ENCODE data around the gene TMEM165. TPM values are rescaled to one million over a fixed set of nuclear protein-coding genes. Genes with fewer than 3 reads are reported as not detected.

TMEM165 gene
- total and polyA plus RNA-seq, 10 of the 15 experiments (the other 5 are each of a cell fraction or from before 2014, with no cell fraction given): 18.3 to 141 (median 81.1) TPM

DNA sequence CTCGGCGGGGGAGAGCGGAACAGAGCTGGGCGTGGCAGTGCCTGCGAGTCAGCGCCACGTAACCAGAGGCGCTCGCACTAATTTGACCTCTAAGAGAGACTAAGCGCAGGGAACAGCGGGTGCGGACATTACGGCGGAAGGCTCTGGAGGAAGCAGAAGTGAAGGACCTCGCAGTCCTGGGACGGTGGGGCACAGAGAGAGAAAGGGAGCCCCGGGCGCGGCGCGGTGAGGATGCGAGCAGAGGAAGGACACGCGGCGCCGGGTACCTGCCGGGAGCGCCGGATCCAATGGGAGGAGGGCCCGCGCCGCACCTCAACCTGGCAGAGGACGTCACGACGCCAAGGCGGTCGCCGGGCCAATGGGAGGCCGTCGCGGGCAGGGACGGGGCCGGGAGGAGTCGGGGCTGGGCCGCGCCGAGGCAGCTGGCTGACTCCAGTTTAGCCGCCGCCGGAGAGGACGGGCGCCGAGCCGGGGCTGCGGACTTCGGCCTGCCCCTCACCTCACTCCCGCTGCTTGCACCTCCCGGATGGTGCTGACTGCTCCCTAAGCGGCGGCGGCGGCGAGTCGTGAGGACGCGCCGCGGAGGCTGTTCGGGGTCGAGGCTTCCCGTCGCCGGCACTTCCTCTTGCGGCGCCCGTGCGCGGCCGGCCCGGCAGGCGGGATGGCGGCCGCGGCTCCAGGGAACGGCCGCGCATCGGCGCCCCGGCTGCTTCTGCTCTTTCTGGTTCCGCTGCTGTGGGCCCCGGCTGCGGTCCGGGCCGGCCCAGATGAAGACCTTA is at the start of gene TMEM165 (continued):
- TF ChIP-seq, protein P1, sequence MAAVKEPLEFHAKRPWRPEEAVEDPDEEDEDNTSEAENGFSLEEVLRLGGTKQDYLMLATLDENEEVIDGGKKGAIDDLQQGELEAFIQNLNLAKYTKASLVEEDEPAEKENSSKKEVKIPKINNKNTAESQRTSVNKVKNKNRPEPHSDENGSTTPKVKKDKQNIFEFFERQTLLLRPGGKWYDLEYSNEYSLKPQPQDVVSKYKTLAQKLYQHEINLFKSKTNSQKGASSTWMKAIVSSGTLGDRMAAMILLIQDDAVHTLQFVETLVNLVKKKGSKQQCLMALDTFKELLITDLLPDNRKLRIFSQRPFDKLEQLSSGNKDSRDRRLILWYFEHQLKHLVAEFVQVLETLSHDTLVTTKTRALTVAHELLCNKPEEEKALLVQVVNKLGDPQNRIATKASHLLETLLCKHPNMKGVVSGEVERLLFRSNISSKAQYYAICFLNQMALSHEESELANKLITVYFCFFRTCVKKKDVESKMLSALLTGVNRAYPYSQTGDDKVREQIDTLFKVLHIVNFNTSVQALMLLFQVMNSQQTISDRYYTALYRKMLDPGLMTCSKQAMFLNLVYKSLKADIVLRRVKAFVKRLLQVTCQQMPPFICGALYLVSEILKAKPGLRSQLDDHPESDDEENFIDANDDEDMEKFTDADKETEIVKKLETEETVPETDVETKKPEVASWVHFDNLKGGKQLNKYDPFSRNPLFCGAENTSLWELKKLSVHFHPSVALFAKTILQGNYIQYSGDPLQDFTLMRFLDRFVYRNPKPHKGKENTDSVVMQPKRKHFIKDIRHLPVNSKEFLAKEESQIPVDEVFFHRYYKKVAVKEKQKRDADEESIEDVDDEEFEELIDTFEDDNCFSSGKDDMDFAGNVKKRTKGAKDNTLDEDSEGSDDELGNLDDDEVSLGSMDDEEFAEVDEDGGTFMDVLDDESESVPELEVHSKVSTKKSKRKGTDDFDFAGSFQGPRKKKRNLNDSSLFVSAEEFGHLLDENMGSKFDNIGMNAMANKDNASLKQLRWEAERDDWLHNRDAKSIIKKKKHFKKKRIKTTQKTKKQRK (IDR thresholded peaks at IDR 0.05; ENCODE audit: low read depth, low read length): no peak
- no peak for TF ChIP-seq MEF2A (IDR thresholded peaks at IDR 0.05; ENCODE audit: insufficient read depth, low read depth, low read length)
- peak; percentile 12; the same call in 1 of the 2 replicates for TF ChIP-seq YY1 (IDR thresholded peaks at IDR 0.05; ENCODE audit: low read depth, low read length)
- no peak for TF ChIP-seq BMI1 (IDR thresholded peaks at IDR 0.05; ENCODE audit: borderline replicate concordance)
- TF ChIP-seq POLR2AphosphoS5 (IDR thresholded peaks at IDR 0.05; ENCODE audit: low read length): peak; percentile 93
- TF ChIP-seq NFIC (IDR thresholded peaks at IDR 0.05; ENCODE audit: low read depth, low read length): no peak
- TF ChIP-seq, protein P2, sequence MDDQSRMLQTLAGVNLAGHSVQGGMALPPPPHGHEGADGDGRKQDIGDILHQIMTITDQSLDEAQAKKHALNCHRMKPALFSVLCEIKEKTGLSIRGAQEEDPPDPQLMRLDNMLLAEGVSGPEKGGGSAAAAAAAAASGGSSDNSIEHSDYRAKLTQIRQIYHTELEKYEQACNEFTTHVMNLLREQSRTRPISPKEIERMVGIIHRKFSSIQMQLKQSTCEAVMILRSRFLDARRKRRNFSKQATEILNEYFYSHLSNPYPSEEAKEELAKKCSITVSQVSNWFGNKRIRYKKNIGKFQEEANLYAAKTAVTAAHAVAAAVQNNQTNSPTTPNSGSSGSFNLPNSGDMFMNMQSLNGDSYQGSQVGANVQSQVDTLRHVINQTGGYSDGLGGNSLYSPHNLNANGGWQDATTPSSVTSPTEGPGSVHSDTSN (IDR thresholded peaks at IDR 0.05; ENCODE audit: insufficient replicate concordance, low read depth, low read length): no peak
- TF ChIP-seq SREBF1 (IDR thresholded peaks at IDR 0.05; ENCODE audit: low read length): no peak
- TF ChIP-seq, protein P3, sequence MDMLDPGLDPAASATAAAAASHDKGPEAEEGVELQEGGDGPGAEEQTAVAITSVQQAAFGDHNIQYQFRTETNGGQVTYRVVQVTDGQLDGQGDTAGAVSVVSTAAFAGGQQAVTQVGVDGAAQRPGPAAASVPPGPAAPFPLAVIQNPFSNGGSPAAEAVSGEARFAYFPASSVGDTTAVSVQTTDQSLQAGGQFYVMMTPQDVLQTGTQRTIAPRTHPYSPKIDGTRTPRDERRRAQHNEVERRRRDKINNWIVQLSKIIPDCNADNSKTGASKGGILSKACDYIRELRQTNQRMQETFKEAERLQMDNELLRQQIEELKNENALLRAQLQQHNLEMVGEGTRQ (IDR thresholded peaks at IDR 0.05; ENCODE audit: borderline replicate concordance, low read depth, low read length): no peak
- TF ChIP-seq PAX5 (IDR thresholded peaks at IDR 0.05; ENCODE audit: borderline replicate concordance, low read depth, low read length): no peak
- TF ChIP-seq, protein P4, sequence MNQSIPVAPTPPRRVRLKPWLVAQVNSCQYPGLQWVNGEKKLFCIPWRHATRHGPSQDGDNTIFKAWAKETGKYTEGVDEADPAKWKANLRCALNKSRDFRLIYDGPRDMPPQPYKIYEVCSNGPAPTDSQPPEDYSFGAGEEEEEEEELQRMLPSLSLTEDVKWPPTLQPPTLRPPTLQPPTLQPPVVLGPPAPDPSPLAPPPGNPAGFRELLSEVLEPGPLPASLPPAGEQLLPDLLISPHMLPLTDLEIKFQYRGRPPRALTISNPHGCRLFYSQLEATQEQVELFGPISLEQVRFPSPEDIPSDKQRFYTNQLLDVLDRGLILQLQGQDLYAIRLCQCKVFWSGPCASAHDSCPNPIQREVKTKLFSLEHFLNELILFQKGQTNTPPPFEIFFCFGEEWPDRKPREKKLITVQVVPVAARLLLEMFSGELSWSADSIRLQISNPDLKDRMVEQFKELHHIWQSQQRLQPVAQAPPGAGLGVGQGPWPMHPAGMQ (IDR thresholded peaks at IDR 0.05; ENCODE audit: borderline replicate concordance): no peak
- TF ChIP-seq POLR2AphosphoS2 (IDR thresholded peaks at IDR 0.05; ENCODE audit: low read depth, low read length): peak; percentile 60; the same call in 1 of the 2 replicates
- peak; percentile 84 for TF ChIP-seq TCF3 (IDR thresholded peaks at IDR 0.05; ENCODE audit: borderline replicate concordance, insufficient read depth, low read depth, low read length)
- peak; percentile 70; the same call in 1 of the 2 replicates for TF ChIP-seq ESRRA (IDR thresholded peaks at IDR 0.05; ENCODE audit: low read length)
- TF ChIP-seq, protein P5, sequence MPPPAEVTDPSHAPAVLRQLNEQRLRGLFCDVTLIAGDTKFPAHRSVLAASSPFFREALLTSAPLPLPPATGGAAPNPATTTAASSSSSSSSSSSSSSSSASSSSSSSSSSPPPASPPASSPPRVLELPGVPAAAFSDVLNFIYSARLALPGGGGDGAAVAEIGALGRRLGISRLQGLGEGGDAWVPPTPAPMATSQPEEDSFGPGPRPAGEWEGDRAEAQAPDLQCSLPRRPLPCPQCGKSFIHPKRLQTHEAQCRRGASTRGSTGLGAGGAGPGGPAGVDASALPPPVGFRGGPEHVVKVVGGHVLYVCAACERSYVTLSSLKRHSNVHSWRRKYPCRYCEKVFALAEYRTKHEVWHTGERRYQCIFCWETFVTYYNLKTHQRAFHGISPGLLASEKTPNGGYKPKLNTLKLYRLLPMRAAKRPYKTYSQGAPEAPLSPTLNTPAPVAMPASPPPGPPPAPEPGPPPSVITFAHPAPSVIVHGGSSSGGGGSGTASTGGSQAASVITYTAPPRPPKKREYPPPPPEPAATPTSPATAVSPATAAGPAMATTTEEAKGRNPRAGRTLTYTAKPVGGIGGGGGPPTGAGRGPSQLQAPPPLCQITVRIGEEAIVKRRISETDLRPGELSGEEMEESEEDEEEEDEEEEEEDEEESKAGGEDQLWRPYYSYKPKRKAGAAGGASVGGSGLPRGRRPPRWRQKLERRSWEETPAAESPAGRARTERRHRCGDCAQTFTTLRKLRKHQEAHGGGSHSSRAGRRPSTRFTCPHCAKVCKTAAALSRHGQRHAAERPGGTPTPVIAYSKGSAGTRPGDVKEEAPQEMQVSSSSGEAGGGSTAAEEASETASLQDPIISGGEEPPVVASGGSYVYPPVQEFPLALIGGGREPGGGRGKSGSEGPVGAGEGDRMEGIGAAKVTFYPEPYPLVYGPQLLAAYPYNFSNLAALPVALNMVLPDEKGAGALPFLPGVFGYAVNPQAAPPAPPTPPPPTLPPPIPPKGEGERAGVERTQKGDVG (CRISPR knock-in tag; IDR thresholded peaks at IDR 0.05): no peak
- peak; percentile 32 to 71; a peak in 3 of 4 replicates for TF ChIP-seq IKZF2 (IDR thresholded peaks at IDR 0.05)
- TF ChIP-seq KAT2A (conservative IDR thresholded peaks at IDR 0.05; ENCODE audit: control insufficient read depth, low read depth, low read length): no peak
- TF ChIP-seq NR2C2 (IDR thresholded peaks at IDR 0.05; ENCODE audit: borderline replicate concordance, control insufficient read depth, insufficient read length, low read depth): no peak
